Central memory CD8-positive, alpha-beta T cell (primary cell): Measurements from ENCODE around the gene C5orf58.

Source experiments
- ATAC-seq: fragments of 150-1000 bp; cut with Tn5 transposase; replicated peaks from 2 replicates; pipeline ENCODE4 v1.10.0; 2022; ENCODE audit warnings: mild to moderate bottlenecking, moderate FRiP score, moderate number of reproducible peaks; ENCODE audit not compliant: poor library complexity, severe bottlenecking; ENCODE audit errors: extremely low read depth
- DNase-seq, 2 donors: peaks; one replicate each; pipeline ENCODE4 v3.0.0; 2021; ENCODE audit warnings: low spot score in 2 of 2
- H3K27ac Mint-ChIP-seq: one replicate; pipeline ENCODE4 v1.8.0; 2022; ENCODE audit warnings: low read depth, mild to moderate bottlenecking, moderate library complexity, mixed read lengths
- H3K27me3 Mint-ChIP-seq: one replicate; pipeline ENCODE4 v1.8.0; 2022; ENCODE audit warnings: mixed read lengths
- H3K36me3 Mint-ChIP-seq: one replicate; pipeline ENCODE4 v1.8.0; 2022; ENCODE audit warnings: mild to moderate bottlenecking, moderate library complexity, mixed read lengths; ENCODE audit not compliant: insufficient read depth
- H3K4me1 Mint-ChIP-seq: one replicate; pipeline ENCODE4 v1.8.0; 2022; ENCODE audit warnings: mixed read lengths
- H3K4me3 Mint-ChIP-seq: one replicate; pipeline ENCODE4 v1.8.0; 2022; ENCODE audit warnings: mild to moderate bottlenecking, moderate library complexity, mixed read lengths
- H3K9me3 Mint-ChIP-seq: one replicate; pipeline ENCODE4 v1.8.0; 2022; ENCODE audit warnings: mixed read lengths

C5orf58 gene

GRCh38 chr5:170280011-170280493 lies 47.3 kb downstream of the C5orf58 start:
- DNase-seq (no peak), ATAC-seq (no peak)
- H3K36me3 Mint-ChIP-seq, result peaks cover 71% of the 10 kb centered on the region
- H3K4me1 Mint-ChIP-seq, result peaks cover 100% of the 10 kb centered on the region
- H3K4me3 Mint-ChIP-seq, result peak overlapping the region; percentile 79
- no peaks in the 10 kb centered on the region for H3K9me3 Mint-ChIP-seq
- peak overlapping the region; percentile 99 for H3K27ac Mint-ChIP-seq
- H3K27me3 Mint-ChIP-seq, result no peaks in the 10 kb centered on the region

DNA sequence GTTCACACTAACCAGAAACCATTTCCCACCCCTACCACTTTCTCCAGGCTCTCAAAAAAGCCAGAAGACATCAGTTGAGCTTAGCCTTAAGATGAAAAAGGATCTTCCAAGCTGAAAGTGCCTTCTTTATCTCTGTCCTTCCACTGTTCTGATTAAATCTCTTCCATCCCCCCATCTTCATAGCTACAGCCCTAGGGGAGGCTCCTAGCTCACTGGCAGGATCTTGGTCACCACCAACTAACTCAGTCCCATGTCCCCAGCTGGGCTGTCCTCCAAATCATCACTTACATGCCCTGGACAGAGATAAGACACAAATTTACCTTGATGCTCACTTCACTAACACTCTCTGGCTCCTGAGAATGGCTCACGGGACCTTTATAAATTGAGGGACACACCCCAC lies 50.5 kb downstream of the C5orf58 start:
- Mint-ChIP-seq H3K36me3 (peaks cover 80% of the 10 kb centered on the region), H3K4me1 (peaks cover 100% of the 10 kb centered on the region), H3K9me3 (no peaks in the 10 kb centered on the region), H3K27me3 (no peaks in the 10 kb centered on the region), H3K27ac (peak overlapping the region; percentile 99), H3K4me3 (peak overlapping the region; percentile 63)
- DNase-seq, result no peak
- ATAC-seq, result no peak

DNA sequence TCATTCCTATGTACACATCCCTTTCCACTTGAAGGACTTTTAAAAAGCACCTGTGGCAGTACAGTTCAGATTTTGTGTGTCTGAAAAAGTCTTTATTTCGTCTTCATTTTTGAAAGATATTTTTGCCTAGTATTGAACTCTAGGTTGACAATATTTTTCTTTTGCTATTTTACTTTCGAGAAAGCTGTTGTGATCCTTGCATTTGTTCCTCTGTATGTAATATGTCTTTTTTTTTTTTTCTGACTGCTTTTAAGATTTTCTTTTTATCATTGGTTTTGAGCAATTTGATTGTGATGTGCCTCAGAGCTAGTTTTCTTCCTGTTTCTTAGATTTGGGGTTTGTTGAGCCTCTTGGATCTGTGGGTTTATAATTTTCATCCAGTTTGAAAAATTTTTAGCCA lies 51.4 kb downstream of the C5orf58 start:
- ATAC-seq (no peak), DNase-seq (no peak)
- Mint-ChIP-seq H3K4me1 (peaks cover 100% of the 10 kb centered on the region), H3K9me3 (no peaks in the 10 kb centered on the region), H3K4me3 (peak overlapping the region; percentile 63), H3K27me3 (no peaks in the 10 kb centered on the region), H3K27ac (peak overlapping the region; percentile 99), H3K36me3 (peaks cover 82% of the 10 kb centered on the region)

- Mint-ChIP-seq H3K27me3 (no peaks in the 10 kb centered on the region), H3K27ac (peak overlapping the region; percentile 99), H3K36me3 (peaks cover 87% of the 10 kb centered on the region), H3K9me3 (no peaks in the 10 kb centered on the region), H3K4me1 (peaks cover 100% of the 10 kb centered on the region), H3K4me3 (peak overlapping the region; percentile 63)
- ATAC-seq (no peak), DNase-seq (no peak)
Measured at GRCh38 chr5:170285181-170285580, 52.4 kb downstream of the C5orf58 start.

GRCh38 chr5:170286386-170286925 lies 53.7 kb downstream of the C5orf58 start:
- Mint-ChIP-seq H3K36me3 (peaks cover 94% of the 10 kb centered on the region), H3K4me1 (peaks cover 100% of the 10 kb centered on the region), H3K27me3 (no peaks in the 10 kb centered on the region), H3K27ac (peak overlapping the region; percentile 99), H3K9me3 (no peaks in the 10 kb centered on the region), H3K4me3 (peak overlapping the region; percentile 63)
- no peak for DNase-seq
- no peak for ATAC-seq

DNA sequence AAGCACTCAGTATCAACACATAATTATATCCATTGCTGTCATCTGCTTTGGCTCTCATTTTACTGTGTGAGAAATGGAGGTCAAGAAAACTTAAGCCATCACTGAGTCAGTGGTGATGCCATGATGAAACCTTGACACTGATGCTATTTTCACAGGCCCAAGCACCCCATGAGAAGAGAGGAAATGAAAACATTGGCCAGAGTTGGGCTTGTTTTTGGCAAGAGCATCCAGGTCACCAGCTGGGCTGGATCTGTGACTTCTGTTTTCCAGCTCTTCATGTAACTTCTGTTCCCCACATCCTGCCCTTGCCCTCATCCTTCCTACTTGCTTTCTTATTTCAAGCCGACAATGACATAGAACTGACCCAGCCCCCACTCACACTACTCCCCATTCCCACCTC lies 54.7 kb downstream of the C5orf58 start:
- DNase-seq, result no peak
- no peak for ATAC-seq
- H3K36me3 Mint-ChIP-seq, result peaks cover 95% of the 10 kb centered on the region
- no peaks in the 10 kb centered on the region for H3K27me3 Mint-ChIP-seq
- peak overlapping the region; percentile 96 for H3K4me3 Mint-ChIP-seq
- H3K4me1 Mint-ChIP-seq, result peaks cover 100% of the 10 kb centered on the region
- H3K9me3 Mint-ChIP-seq, result no peaks in the 10 kb centered on the region
- peak overlapping the region; percentile 99 for H3K27ac Mint-ChIP-seq

DNA sequence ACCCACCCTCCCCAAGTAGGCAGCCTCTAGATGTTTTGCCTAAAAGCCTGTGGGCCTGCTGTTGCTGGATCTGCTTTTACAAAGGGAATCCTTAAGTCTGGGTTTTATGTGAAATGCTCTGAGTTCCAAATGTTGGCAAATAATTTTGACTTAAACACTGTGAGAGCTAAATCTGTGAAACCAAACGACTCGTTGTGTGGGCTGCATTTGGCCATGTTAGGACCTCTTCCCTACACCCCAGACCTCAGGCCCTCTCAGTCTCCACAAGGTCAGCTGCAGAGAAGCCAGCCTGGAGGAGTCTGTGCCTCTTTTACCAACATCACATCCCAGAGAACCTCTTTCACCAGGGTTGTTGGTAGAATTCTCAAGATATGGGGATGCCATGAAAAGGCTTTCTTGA lies 55.4 kb downstream of the C5orf58 start:
- Mint-ChIP-seq H3K4me1 (peaks cover 100% of the 10 kb centered on the region), H3K9me3 (no peaks in the 10 kb centered on the region), H3K27ac (peak overlapping the region; percentile 99), H3K36me3 (peaks cover 95% of the 10 kb centered on the region), H3K4me3 (peak overlapping the region; percentile 96), H3K27me3 (no peaks in the 10 kb centered on the region)
- no peak for DNase-seq
- no peak for ATAC-seq

DNA sequence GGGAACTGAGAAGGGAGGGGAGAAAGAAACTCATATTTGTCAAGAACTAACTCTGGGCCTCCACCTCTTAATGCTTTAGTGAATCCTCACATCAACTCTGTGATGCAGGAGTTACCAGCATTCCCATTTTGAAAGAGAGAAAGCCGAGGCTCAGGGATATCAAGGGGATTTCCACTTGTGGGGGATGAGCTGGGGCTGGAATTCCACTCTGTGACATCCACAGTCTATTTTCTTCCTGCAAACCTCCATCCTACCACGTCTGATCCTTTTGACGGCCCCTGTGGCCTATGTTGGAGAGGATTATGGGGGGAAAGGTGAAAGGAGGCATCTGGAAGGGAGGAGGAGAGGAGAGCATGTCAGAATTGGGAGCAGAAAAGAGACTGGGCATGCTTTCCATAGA lies 55.8 kb downstream of the C5orf58 start:
- peak overlapping the region; percentile 99 for H3K27ac Mint-ChIP-seq
- H3K27me3 Mint-ChIP-seq, result no peaks in the 10 kb centered on the region

GRCh38 chr5:170289121-170289520 lies 56.3 kb downstream of the C5orf58 start:
- H3K27ac Mint-ChIP-seq, result peak overlapping the region; percentile 99
- peaks cover 95% of the 10 kb centered on the region for H3K36me3 Mint-ChIP-seq
- H3K27me3 Mint-ChIP-seq, result no peaks in the 10 kb centered on the region
- no peaks in the 10 kb centered on the region for H3K9me3 Mint-ChIP-seq
- H3K4me1 Mint-ChIP-seq, result peaks cover 100% of the 10 kb centered on the region
- DNase-seq (no peak), ATAC-seq (no peak)
- H3K4me3 Mint-ChIP-seq, result peak overlapping the region; percentile 96

More for the DNA sequence above, 55.8 kb downstream of the C5orf58 start:
- H3K4me1 Mint-ChIP-seq, result peaks cover 100% of the 10 kb centered on the region
- no peaks in the 10 kb centered on the region for H3K9me3 Mint-ChIP-seq
- peaks cover 95% of the 10 kb centered on the region for H3K36me3 Mint-ChIP-seq
- no peak for ATAC-seq
- H3K4me3 Mint-ChIP-seq, result peak overlapping the region; percentile 96
- DNase-seq, result no peak

DNA sequence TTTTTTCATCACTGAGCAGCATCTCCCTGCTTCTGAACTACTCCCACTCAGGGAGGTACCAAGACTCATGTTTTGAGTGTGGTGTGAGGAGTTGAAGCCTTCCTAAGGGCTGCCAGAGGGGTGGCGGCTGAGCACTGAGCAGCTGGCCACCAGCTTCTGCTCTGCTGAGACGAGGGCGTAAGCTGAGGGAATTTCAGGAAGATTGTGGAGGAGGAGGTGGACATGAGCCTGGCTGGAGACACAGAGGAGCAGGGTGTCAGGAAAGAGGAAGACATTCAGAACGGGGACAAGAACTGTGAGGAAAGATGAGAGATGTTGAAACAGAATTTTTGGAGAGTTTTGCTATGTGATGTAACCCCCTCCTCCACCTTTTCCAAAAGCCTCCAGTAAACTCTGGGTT lies 57.0 kb downstream of the C5orf58 start:
- Mint-ChIP-seq H3K36me3 (peaks cover 90% of the 10 kb centered on the region), H3K27me3 (no peaks in the 10 kb centered on the region), H3K4me1 (peaks cover 100% of the 10 kb centered on the region), H3K4me3 (peak overlapping the region; percentile 96), H3K27ac (peak overlapping the region; percentile 99), H3K9me3 (no peaks in the 10 kb centered on the region)
- DNase-seq (no peak), ATAC-seq (no peak)

- Mint-ChIP-seq H3K36me3 (peaks cover 86% of the 10 kb centered on the region), H3K27me3 (no peaks in the 10 kb centered on the region), H3K4me1 (peaks cover 100% of the 10 kb centered on the region), H3K27ac (peak overlapping the region; percentile 99), H3K9me3 (no peaks in the 10 kb centered on the region), H3K4me3 (peak overlapping the region; percentile 96)
- DNase-seq (no peak), ATAC-seq (no peak)
Measured at GRCh38 chr5:170290498-170290897, 57.7 kb downstream of the C5orf58 start.

DNA sequence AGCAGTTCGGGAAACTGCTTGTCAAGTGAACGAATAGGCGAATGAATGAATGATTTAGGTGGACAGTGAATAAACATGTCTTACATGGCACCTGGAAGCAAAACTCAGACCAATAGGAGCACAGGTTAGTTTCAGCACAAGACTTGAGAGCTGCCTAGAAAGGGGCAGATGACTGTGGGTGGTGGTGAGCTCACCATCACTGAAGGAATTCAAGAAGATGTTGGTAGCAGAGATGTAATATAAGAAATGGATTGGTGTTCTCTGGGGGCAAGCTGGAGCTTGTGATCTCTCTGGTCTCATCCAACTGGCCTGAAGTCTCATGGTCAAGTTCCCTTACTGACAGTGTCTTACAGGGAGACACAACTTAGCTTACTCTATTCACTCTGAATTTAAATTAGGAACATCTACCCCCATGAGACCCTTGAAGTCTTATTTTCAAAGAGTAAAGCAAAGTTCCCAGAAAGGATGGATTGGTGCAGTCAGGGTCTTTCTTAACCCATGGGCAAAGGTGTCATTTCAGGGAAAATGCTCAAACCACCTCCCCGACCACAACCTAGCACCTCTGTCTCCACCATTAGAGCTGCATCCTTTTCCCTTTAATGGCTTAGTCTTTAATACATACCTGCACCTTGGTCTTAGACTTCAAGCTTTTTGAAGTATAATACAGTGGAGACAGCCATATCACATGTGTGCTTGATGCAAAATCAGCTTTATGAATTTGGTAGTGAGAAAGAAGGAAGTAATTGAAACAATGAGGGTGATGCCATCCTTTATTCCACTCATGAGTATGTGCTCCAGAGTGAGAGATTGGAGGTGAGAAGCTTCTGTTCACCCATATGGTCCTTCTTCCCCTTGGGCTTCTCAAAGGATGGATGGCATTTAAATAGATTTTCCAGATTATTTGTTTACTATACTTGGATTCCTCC lies 59.7 kb downstream of the C5orf58 start:
- ATAC-seq (no peak), DNase-seq (no peak)
- Mint-ChIP-seq H3K27me3 (no peaks in the 10 kb centered on the region), H3K27ac (peak overlapping the region; percentile 99), H3K4me1 (peaks cover 92% of the 10 kb centered on the region), H3K4me3 (peak overlapping the region; percentile 96), H3K9me3 (no peaks in the 10 kb centered on the region), H3K36me3 (peaks cover 76% of the 10 kb centered on the region)

DNA sequence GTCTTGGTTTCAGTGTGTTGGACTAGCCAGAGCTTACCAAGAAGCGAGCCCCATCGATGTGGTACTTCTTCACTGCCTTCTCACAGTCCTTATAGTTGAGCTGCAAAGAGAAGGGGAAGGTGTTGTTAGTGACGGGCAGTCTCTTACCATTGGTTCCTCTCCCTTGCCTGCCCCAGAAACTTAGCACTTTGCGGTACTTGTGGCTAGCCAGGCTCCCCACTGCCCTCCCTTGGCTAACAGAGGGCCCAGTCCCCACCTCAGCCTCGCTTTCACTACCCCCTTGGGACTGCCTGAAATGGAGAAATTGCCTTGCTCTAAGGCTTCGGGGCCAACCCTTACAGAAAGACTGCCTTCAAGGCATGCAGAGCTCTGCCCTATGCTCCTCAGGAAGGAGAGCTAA lies 60.5 kb downstream of the C5orf58 start:
- DNase-seq (peak; percentile 42 to 53), ATAC-seq (peak; percentile 56)
- H3K27me3 Mint-ChIP-seq, result no peaks in the 10 kb centered on the region
- peaks cover 71% of the 10 kb centered on the region for H3K36me3 Mint-ChIP-seq
- H3K4me1 Mint-ChIP-seq, result peaks cover 90% of the 10 kb centered on the region
- no peaks in the 10 kb centered on the region for H3K9me3 Mint-ChIP-seq
- peak overlapping the region; percentile 96 for H3K4me3 Mint-ChIP-seq
- H3K27ac Mint-ChIP-seq, result peak overlapping the region; percentile 99
